CD14-positive monocyte (primary cell): ENCODE results near the gene EEFSEC. TPM values are rescaled to one million over a fixed set of nuclear protein-coding genes. Genes with fewer than 3 reads are reported as not detected.
A peak's percentile ranks its signal among the peaks of the same experiment; 100 is the strongest.

ENCODE experiments used
- DNase-seq, 3 donors: peaks; one replicate each; pipeline ENCODE4 v3.0.0-alpha.2; 2011 to 2022
- H2AFZ ChIP-seq: 2 replicates; pipeline ENCODE4 v1.6.0; 2012; ENCODE audit warnings: mild to moderate bottlenecking, low read depth, low read length, inconsistent platforms; ENCODE audit not compliant: insufficient read depth, poor library complexity, severe bottlenecking
- H3K27ac ChIP-seq, 2 donors: 1 replicate in 1 of 2; 2 replicates in 1 of 2; pipeline ENCODE4 v1.5.1; 2012 to 2013; ENCODE audit warnings: low read length in 2 of 2, control low read depth in 1 of 2, inconsistent platforms in 1 of 2, low read depth in 1 of 2, mild to moderate bottlenecking in 1 of 2
- H3K27me3 ChIP-seq, 2 donors: one replicate each; pipeline versions ENCODE4 v1.6.0 to v1.6.1; 2011 to 2013; ENCODE audit warnings: low read length in 2 of 2; ENCODE audit not compliant: control insufficient read depth in 2 of 2, insufficient read depth in 2 of 2
- H3K36me3 ChIP-seq, 2 donors: replicated peaks in 1 of 2; 1 replicate in 1 of 2; 2 replicates in 1 of 2; pipeline versions ENCODE4 v1.5.1 to v1.6.1; 2012 to 2013; ENCODE audit warnings: low read length in 2 of 2, control low read depth in 1 of 2, inconsistent platforms in 1 of 2, mild to moderate bottlenecking in 1 of 2; ENCODE audit not compliant: insufficient read depth in 2 of 2, control insufficient read depth in 1 of 2
- H3K4me1 ChIP-seq, 2 donors: 1 replicate in 1 of 2; 2 replicates in 1 of 2; pipeline versions ENCODE4 v1.5.1 to v1.6.1; 2012 to 2013; ENCODE audit warnings: low read length in 2 of 2, control low read depth in 1 of 2, inconsistent platforms in 1 of 2, mild to moderate bottlenecking in 1 of 2, moderate library complexity in 1 of 2; ENCODE audit not compliant: insufficient read depth in 2 of 2, control insufficient read depth in 1 of 2
- H3K4me2 ChIP-seq: replicated peaks from 2 replicates; pipeline ENCODE3; 2012; ENCODE audit warnings: low read length, moderate library complexity, mild to moderate bottlenecking; ENCODE audit not compliant: poor library complexity, severe bottlenecking; ENCODE audit errors: extremely low read depth
- H3K4me3 ChIP-seq, 3 experiments: fragments of 200-600 bp in 1 of 3; sonication (generic) in 1 of 3; replicated peaks in 1 of 3; 1 replicate in 2 of 3; 2 replicates in 1 of 3; pipeline ENCODE4 v1.5.1; 2011 to 2013; ENCODE audit warnings: low read length in 3 of 3, mild to moderate bottlenecking in 3 of 3, control low read depth in 2 of 3, low read depth in 2 of 3, inconsistent platforms in 1 of 3, moderate library complexity in 1 of 3
- H3K79me2 ChIP-seq: 2 replicates; pipeline ENCODE4 v1.6.0; 2012; ENCODE audit warnings: mild to moderate bottlenecking, control low read depth, inconsistent platforms, low read length, moderate library complexity; ENCODE audit not compliant: insufficient read depth
- H3K9ac ChIP-seq: 2 replicates; pipeline ENCODE4 v1.6.0; 2017; ENCODE audit warnings: low read length, mild to moderate bottlenecking; ENCODE audit not compliant: insufficient read depth, poor library complexity, severe bottlenecking
- H3K9me3 ChIP-seq, 2 donors: replicated peaks in 1 of 2; 1 replicate in 1 of 2; 2 replicates in 1 of 2; pipeline versions ENCODE4 v1.5.1 to v1.6.1; 2012 to 2013; ENCODE audit warnings: low read length in 2 of 2, control low read depth in 1 of 2; ENCODE audit not compliant: control insufficient read depth in 1 of 2, insufficient read depth in 1 of 2
- H4K20me1 ChIP-seq: 2 replicates; pipeline ENCODE4 v1.6.0; 2012; ENCODE audit warnings: mild to moderate bottlenecking, low read length, control low read depth, moderate library complexity; ENCODE audit not compliant: insufficient read depth
- H3K27ac Mint-ChIP-seq, 7 donors: one replicate each; pipeline ENCODE4 v1.8.0; 2020; ENCODE audit warnings: mild to moderate bottlenecking in 7 of 7, mixed read lengths in 7 of 7, moderate library complexity in 6 of 7, inconsistent platforms in 2 of 7
- H3K27me3 Mint-ChIP-seq, 3 donors: one replicate each; pipeline ENCODE4 v1.8.0; 2021 to 2022; ENCODE audit warnings: low read depth in 3 of 3, mild to moderate bottlenecking in 3 of 3, mixed read lengths in 3 of 3, moderate library complexity in 3 of 3, inconsistent platforms in 1 of 3
- H3K36me3 Mint-ChIP-seq, 2 donors: one replicate each; pipeline ENCODE4 v1.8.0; 2020; ENCODE audit warnings: mixed read lengths in 2 of 2, inconsistent platforms in 1 of 2, mild to moderate bottlenecking in 1 of 2
- H3K4me1 Mint-ChIP-seq: one replicate; pipeline ENCODE4 v1.8.0; 2020; ENCODE audit warnings: mild to moderate bottlenecking, mixed read lengths
- H3K4me3 Mint-ChIP-seq, 2 donors: one replicate each; pipeline ENCODE4 v1.8.0; 2020; ENCODE audit warnings: mild to moderate bottlenecking in 2 of 2, mixed read lengths in 2 of 2, moderate library complexity in 1 of 2
- H3K9me3 Mint-ChIP-seq, 7 donors: one replicate each; pipeline ENCODE4 v1.8.0; 2020 to 2022; ENCODE audit warnings: mixed read lengths in 7 of 7, mild to moderate bottlenecking in 6 of 7, moderate library complexity in 6 of 7, inconsistent platforms in 2 of 7
- CTCF ChIP-seq: fragments of 200-600 bp; IDR thresholded peaks from one replicate; pipeline ENCODE4 v1.8.0; 2022; ENCODE audit warnings: antibody characterized with exemption, mild to moderate bottlenecking
- WGBS: methylation state at CpG from one replicate; pipeline ENCODE4 v1.1.5; 2013; ENCODE audit warnings: missing lambda C conversion rate; ENCODE audit not compliant: insufficient coverage; 5-methylcytosine and 5-hydroxymethylcytosine counted together
- intact Hi-C, 2 donors: fragments of 100-400 bp; cut with micrococcal nuclease; formaldehyde crosslinking; loops; one replicate each; pipeline versions ENCODE4 v1.15.0 to v1.15.1; 2023
- polyA plus RNA-seq, 3 donors: library from polyadenylated mRNA; depleted of rRNA in 1 of 3; unstranded in 2 of 3; stranded (reverse) in 1 of 3; fragments of 300-500 nt in 2 of 3; fragments of >200 nt in 1 of 3; fragmentation: Illumina TruSeq in 2 of 3; gene quantifications; 1 replicate in 2 of 3; 2 replicates in 1 of 3; pipeline ENCODE4 v1.2.3, GENCODE V29; 2012 to 2021

EEFSEC gene
- polyA plus RNA-seq, 3 donors, result 13.3 to 14.9 (median 14.9) TPM

- Mint-ChIP-seq H3K27me3 (peaks cover 0 to 3% (median 0%) of the 10 kb centered on the region in 3 donors), H3K27ac (peak overlapping the region in 1 of 7 donors; percentile 65), H3K36me3 (peaks cover 37 to 42% of the 10 kb centered on the region in 2 donors), H3K4me1 (no peaks in the 10 kb centered on the region), H3K9me3 (no peaks in the 10 kb centered on the region), H3K4me3 (no peak overlapping the region)
- Histone ChIP-seq H3K27ac (no peak overlapping the region), H3K9me3 (no peaks in the 10 kb centered on the region), H2AFZ (no peak overlapping the region), H3K4me2 (no peak overlapping the region), H3K4me1 (no peaks in the 10 kb centered on the region), H3K79me2 (no peaks in the 10 kb centered on the region), H3K27me3 (no peaks in the 10 kb centered on the region), H3K9ac (no peak overlapping the region), H3K4me3 (no peak overlapping the region), H4K20me1 (no peaks in the 10 kb centered on the region), H3K36me3 (peaks cover under 1 to 36% of the 10 kb centered on the region in 2 donors)
- no peak for DNase-seq
- intact Hi-C loops, result no loop called here
- 91% methylated on average over 4 of the region's 5 CpGs for WGBS
- no peak for TF ChIP-seq CTCF
These were observed 182.5 kb downstream of the EEFSEC start for GRCh38 chr3:128335621-128336296.

GRCh38 chr3:128336337-128337156 is 183.3 kb downstream of the EEFSEC start:
- Mint-ChIP-seq H3K27me3 (peaks cover 0 to 3% (median 0%) of the 10 kb centered on the region in 3 donors), H3K4me3 (no peak overlapping the region), H3K27ac (peak overlapping the region in 1 of 7 donors; percentile 32), H3K9me3 (no peaks in the 10 kb centered on the region), H3K4me1 (no peaks in the 10 kb centered on the region), H3K36me3 (peaks cover 44 to 48% of the 10 kb centered on the region in 2 donors)
- no peak for DNase-seq
- Histone ChIP-seq H3K27ac (no peak overlapping the region), H3K27me3 (no peaks in the 10 kb centered on the region), H3K4me3 (no peak overlapping the region), H3K9me3 (no peaks in the 10 kb centered on the region), H3K79me2 (no peaks in the 10 kb centered on the region), H3K4me1 (no peaks in the 10 kb centered on the region), H3K9ac (no peak overlapping the region), H3K4me2 (no peak overlapping the region), H3K36me3 (peaks cover 8 to 44% of the 10 kb centered on the region in 2 donors), H2AFZ (no peak overlapping the region), H4K20me1 (no peaks in the 10 kb centered on the region)
- WGBS, result 93% methylated on average over 9 of the region's 14 CpGs
- intact Hi-C loops, result no loop called here
- no peak for TF ChIP-seq CTCF
